OCI-LY7 (cell line): Measurements from ENCODE around the gene FBN1.

ENCODE experiments used
- EZH2phosphoT487 ChIP-seq: fragments of 200-600 bp; sonication (generic); IDR thresholded peaks from 2 replicates; pipeline ENCODE4 v1.6.1; 2018; ENCODE audit warnings: low read depth, borderline replicate concordance, mild to moderate bottlenecking, mixed run types, antibody characterized with exemption, low read length, moderate library complexity, mixed read lengths
- TF ChIP-seq, protein P1 (sequence below): fragments of 200-600 bp; sonication (generic); conservative IDR thresholded peaks from 2 replicates; pipeline ENCODE4 v1.5.1; 2014; ENCODE audit warnings: mild to moderate bottlenecking, antibody characterized with exemption, low read length, moderate library complexity, mixed read lengths

DNA sequence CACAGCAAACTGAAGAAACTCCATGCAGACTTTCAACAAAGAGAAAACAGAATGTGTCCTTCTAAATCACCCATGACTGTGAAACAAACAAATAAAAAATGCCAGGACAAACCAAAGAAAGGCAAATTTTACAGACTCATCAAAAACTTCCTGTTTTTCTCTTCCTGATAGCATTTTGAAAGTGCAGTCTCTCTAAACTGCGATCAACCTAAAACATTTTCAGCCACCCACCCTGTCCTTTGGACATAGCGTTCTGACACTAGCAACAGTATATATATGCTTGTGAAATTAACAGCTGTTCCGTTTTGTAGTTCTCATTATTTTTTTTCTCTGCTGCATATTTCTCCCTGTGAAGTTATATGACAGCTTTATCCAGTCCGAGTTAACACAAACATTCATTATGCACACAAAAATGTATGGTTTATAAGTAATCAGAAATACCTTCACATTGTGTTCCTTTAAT is 151.7 kb downstream of the FBN1 start:
- TF ChIP-seq, protein P1, sequence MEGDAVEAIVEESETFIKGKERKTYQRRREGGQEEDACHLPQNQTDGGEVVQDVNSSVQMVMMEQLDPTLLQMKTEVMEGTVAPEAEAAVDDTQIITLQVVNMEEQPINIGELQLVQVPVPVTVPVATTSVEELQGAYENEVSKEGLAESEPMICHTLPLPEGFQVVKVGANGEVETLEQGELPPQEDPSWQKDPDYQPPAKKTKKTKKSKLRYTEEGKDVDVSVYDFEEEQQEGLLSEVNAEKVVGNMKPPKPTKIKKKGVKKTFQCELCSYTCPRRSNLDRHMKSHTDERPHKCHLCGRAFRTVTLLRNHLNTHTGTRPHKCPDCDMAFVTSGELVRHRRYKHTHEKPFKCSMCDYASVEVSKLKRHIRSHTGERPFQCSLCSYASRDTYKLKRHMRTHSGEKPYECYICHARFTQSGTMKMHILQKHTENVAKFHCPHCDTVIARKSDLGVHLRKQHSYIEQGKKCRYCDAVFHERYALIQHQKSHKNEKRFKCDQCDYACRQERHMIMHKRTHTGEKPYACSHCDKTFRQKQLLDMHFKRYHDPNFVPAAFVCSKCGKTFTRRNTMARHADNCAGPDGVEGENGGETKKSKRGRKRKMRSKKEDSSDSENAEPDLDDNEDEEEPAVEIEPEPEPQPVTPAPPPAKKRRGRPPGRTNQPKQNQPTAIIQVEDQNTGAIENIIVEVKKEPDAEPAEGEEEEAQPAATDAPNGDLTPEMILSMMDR: no peak
- no peak for TF ChIP-seq EZH2phosphoT487
